KOPT-K1 (cell line): ENCODE results near the gene SOX13.

Experiments
- H3K27ac ChIP-seq: fragments of 200-600 bp; sonication (generic); 2 replicates; pipeline ENCODE4 v1.5.1; 2016; ENCODE audit warnings: antibody characterized with exemption, mild to moderate bottlenecking, low read depth, low read length; ENCODE audit not compliant: poor library complexity, severe bottlenecking
- H3K36me3 ChIP-seq: fragments of 200-600 bp; sonication (generic); 2 replicates; pipeline ENCODE4 v1.5.1; 2017; ENCODE audit warnings: antibody characterized with exemption, mild to moderate bottlenecking, low read length, moderate library complexity; ENCODE audit not compliant: insufficient read depth
- H3K9me3 ChIP-seq: fragments of 200-600 bp; sonication (generic); 2 replicates; pipeline ENCODE4 v1.5.1; 2017; ENCODE audit warnings: antibody characterized with exemption, low read length, mild to moderate bottlenecking; ENCODE audit not compliant: insufficient read depth, poor library complexity, severe bottlenecking

The SOX13 gene

DNA sequence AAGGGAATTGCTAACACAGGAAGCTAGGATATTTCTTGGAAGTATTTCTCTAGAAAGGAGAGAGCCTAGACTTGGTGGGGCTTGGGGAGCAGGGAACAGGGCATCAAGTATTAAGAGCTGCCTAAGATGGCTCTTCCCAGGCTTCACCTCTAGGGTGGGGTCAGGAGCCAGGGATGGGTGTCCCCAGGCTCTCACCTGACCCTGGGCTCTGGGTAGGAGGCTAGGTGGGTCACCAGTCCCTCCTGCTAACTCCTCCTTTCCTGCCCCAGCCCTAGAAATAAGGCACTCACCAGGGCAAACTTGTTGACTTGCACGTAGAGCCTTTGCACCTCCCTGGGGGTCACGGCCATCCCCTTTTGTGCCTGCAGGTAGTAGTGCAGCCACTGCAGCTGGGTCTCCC is 63.9 kb downstream of the SOX13 start:
- Histone ChIP-seq H3K9me3 (no peaks in the 10 kb centered on the region), H3K27ac (no peak overlapping the region), H3K36me3 (no peaks in the 10 kb centered on the region)

- Histone ChIP-seq H3K27ac (no peak overlapping the region), H3K36me3 (no peaks in the 10 kb centered on the region), H3K9me3 (no peaks in the 10 kb centered on the region)
Observed at GRCh38 chr1:204139088-204139487, 66.2 kb downstream of the SOX13 start.

GRCh38 chr1:204139952-204140351 is 67.0 kb downstream of the SOX13 start:
- no peaks in the 10 kb centered on the region for H3K9me3 ChIP-seq
- no peak overlapping the region for H3K27ac ChIP-seq
- no peaks in the 10 kb centered on the region for H3K36me3 ChIP-seq

DNA sequence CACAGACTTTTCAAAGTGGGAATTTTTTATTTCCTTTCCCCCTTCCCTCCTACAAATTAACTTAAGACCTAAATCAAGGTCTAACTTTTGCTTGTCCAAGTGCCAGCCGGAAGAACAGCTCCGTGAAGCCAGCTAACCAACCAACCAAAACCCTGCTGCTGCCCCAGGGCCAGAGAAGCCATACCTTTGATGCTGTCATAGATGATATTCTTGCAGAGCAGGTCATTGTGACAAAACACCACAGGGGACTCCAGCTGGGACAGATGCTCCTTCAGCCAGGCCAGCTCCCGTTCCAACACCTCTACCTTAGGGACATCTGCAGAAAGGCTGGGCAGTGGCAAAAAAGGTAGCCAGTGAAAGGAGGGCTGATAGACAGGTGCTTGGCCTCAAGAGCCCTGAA is 68.2 kb downstream of the SOX13 start:
- no peak overlapping the region for H3K27ac ChIP-seq
- H3K36me3 ChIP-seq: no peaks in the 10 kb centered on the region

GRCh38 chr1:204142032-204142974 is 69.4 kb downstream of the SOX13 start:
- H3K9me3 ChIP-seq: no peaks in the 10 kb centered on the region
- no peaks in the 10 kb centered on the region for H3K36me3 ChIP-seq
- no peak overlapping the region for H3K27ac ChIP-seq

More for the DNA sequence above, 68.2 kb downstream of the SOX13 start:
- no peaks in the 10 kb centered on the region for H3K9me3 ChIP-seq

GRCh38 chr1:204143276-204144041 is 70.5 kb downstream of the SOX13 start:
- Histone ChIP-seq H3K9me3 (no peaks in the 10 kb centered on the region), H3K36me3 (no peaks in the 10 kb centered on the region), H3K27ac (no peak overlapping the region)

GRCh38 chr1:204145033-204145504 is 72.2 kb downstream of the SOX13 start:
- no peak overlapping the region for H3K27ac ChIP-seq
- H3K36me3 ChIP-seq: no peaks in the 10 kb centered on the region
- H3K9me3 ChIP-seq: no peaks in the 10 kb centered on the region

GRCh38 chr1:204146309-204146708 is 73.4 kb downstream of the SOX13 start:
- Histone ChIP-seq H3K9me3 (no peaks in the 10 kb centered on the region), H3K27ac (no peak overlapping the region), H3K36me3 (no peaks in the 10 kb centered on the region)

- H3K36me3 ChIP-seq: no peaks in the 10 kb centered on the region
- no peak overlapping the region for H3K27ac ChIP-seq
- H3K9me3 ChIP-seq: no peaks in the 10 kb centered on the region
Observed at GRCh38 chr1:204146965-204147364, 74.0 kb downstream of the SOX13 start.

DNA sequence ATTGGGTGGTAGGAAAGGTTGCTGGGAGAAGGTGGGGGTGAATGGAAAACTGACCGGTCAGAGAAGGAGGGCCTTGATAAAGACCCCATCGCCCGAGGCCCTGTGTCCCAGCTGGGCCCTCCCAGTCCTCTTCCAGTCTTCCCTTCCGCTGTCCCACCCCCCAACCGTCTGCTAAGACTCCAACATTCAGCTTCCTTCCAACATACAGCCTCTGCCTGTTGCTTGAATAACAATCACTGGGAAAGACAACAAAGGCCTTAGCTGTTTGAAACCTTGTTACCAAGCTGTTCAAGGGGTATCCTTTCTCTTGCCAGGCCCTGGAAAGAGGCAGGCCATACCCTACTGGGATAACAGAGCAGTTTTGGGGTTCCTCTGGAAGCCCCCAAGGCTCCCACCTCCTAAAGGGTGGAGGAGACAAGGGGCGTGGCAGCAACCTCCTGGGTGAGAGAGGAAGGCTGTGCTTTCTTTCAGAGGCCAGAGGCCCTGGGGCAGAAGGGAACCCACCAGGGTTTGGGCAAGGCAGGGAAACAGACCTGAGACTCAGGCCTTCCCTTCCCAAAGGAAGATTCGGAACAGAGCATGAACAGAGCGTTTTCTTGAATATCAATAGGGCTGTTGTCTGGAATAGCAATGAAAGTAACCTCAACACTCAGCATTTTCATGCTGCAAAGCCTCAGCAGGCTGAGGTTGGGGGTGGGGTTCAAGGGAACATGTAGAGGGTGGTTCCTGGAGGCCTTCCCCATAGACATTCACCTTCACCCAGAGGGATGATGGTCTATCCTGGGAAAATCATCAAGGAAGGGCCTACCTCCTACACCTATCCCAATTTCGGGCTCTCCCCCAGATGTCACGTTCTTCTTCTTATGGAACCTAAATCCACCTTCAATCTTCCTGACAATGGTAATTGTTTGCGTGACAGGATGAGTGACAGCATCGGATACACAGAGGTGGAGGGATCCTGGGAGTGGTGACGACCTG is 74.8 kb downstream of the SOX13 start:
- Histone ChIP-seq H3K9me3 (no peaks in the 10 kb centered on the region), H3K27ac (no peak overlapping the region), H3K36me3 (no peaks in the 10 kb centered on the region)

GRCh38 chr1:204149107-204149506 is 76.2 kb downstream of the SOX13 start:
- no peaks in the 10 kb centered on the region for H3K36me3 ChIP-seq
- no peak overlapping the region for H3K27ac ChIP-seq

DNA sequence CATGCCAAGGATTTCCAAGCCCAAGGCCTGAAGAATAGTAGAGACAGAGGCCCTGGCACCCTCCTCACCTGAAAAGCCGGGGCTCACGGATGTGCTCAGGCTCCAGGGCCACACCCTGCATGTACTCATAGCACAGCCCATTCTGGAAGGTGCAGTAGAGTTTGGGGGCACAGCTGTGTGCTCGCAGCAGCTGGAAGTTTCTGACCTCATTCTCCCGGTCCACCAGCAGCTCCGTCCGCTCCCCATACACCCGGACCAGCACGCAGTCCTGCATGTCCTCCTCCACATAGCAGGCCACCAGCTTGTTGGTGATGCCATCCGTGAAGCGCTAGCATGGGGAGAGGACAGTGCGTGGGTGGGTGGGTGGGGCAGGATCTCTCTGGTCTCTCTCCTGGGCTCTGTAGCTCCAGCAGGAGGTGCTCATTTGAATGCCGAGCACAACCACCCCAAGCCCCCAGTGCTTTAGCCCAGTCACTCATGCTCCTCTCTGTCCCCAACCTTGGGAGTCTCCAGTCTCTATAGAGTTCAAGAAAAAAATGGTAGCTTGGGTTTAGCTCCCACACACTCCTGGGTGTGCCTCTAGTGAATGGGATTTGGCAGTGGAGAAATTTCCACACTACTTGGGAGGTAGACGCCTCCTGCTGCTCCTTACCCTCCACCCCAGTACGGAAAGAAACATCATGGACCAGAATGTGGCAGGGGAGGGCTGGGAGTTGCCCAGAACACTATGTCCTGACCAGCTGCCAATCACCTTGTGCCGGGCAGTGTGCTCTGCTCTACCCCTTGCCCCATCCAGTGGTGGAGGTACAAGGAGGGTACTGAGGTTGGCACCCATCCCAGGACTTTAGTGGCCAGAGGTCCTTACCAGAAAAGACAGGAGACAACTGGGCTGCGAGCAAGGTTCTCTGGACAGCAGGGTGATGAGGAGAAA is 77.0 kb downstream of the SOX13 start:
- no peak overlapping the region for H3K27ac ChIP-seq
- no peaks in the 10 kb centered on the region for H3K36me3 ChIP-seq
- no peaks in the 10 kb centered on the region for H3K9me3 ChIP-seq

More at GRCh38 chr1:204149107-204149506, 76.2 kb downstream of the SOX13 start:
- H3K9me3 ChIP-seq: no peaks in the 10 kb centered on the region

DNA sequence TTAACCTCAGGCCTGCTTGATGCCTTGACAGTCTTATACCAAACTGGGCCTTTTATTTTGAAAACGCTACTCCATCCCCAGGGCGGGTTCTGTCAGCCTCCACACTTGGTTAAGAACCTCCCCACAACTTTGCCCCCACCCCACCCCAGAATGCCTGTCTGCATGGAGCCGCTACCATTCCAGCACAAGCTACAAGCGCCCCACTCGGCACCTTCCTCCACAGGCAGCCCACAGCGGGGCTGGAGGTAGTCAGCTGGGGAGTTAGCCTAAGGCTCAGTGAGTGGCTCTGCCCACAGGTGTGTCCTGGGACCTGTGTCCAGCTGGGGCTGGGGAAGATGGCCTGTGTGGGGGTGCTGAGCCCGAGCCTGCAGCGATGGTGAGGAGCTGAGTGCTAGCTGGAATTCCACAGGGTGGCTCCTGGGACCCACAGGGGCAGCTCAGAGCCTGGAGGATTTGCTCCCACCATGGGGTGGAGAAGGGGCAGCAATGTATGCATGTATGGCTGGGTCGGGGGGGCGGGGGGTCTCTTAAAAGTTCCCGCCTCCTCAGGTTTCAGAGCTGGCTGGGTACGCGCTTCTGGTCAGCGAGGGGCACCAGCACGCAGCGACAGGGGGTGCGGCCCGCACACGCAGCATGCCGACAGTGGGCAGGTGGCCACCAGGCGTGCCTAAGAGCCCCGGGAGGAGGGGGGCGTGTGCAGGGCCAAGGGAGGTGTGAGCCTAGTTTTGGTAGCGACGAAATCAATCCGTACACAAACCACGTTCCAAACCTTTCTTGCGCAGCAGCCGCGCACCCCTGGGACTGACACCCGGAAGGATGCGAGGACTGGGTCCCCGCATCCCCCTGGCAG is 78.0 kb downstream of the SOX13 start:
- no peaks in the 10 kb centered on the region for H3K36me3 ChIP-seq
- no peak overlapping the region for H3K27ac ChIP-seq

More for the DNA sequence above, 78.0 kb downstream of the SOX13 start:
- no peaks in the 10 kb centered on the region for H3K9me3 ChIP-seq
